Suprapubic skin (tissue), 4 donors: ENCODE results near the gene AQP9.

Experiments
- EP300 ChIP-seq: sonication (generic); formaldehyde crosslinking; IDR thresholded peaks from one replicate; pipeline ENCODE4 v1.6.1; 2017; ENCODE audit warnings: antibody characterized with exemption
- POLR2AphosphoS5 ChIP-seq, 3 donors: sonication (generic); formaldehyde crosslinking; IDR thresholded peaks; one replicate each; pipeline ENCODE4 v1.6.1; 2017; ENCODE audit warnings: antibody characterized with exemption in 3 of 3

- no peak for TF ChIP-seq POLR2AphosphoS5 (IDR thresholded peaks at IDR 0.05)
- no peak for TF ChIP-seq EP300
These were observed 9.0 kb downstream of the AQP9 start for GRCh38 chr15:58147171-58147611.
